Measurements from ENCODE around the gene ALPL.

DNA sequence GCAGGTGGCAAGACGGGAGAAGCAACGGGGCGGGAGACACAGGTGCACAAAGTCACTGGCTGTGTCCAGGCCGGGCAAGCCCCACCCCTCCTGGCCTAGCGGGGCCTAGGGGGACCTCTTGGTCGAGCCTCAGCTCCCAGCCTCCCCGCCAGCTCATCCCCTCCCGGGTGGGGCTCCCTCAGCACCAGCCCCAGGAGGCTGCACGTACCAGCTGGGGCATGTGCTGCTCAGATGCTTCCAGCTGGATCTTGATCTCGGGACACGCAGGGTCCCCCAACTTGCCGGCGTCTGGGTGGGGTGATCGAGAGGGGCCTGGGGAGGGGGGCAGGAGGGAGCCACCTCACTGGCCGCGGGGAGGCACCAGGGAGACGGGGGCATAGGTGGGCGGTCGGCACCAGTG is 88.5 kb downstream of the ALPL start:
- TF ChIP-seq CTCF (IDR thresholded peaks at IDR 0.05): no peak
- TF ChIP-seq POLR2A (IDR thresholded peaks at IDR 0.05): no peak

All from prostate gland (tissue), 2 donors.